Glutamatergic neuron (in vitro differentiated cells): Measurements from ENCODE around the gene KRT78. TPM values are rescaled to one million over a fixed set of nuclear protein-coding genes. Genes with fewer than 3 reads are reported as not detected.

ENCODE experiments used
- DNase-seq: peaks from one replicate; pipeline ENCODE4 v3.0.0; 2022
- H3K27ac Mint-ChIP-seq: one replicate; pipeline ENCODE4 v1.8.0; 2020; ENCODE audit warnings: mild to moderate bottlenecking, mixed read lengths, inconsistent platforms; ENCODE audit not compliant: unreplicated experiment
- H3K27me3 Mint-ChIP-seq: one replicate; pipeline ENCODE4 v1.8.0; 2020; ENCODE audit warnings: mild to moderate bottlenecking, moderate library complexity, mixed read lengths, inconsistent platforms; ENCODE audit not compliant: unreplicated experiment
- H3K36me3 Mint-ChIP-seq: one replicate; pipeline ENCODE4 v1.8.0; 2020; ENCODE audit warnings: mild to moderate bottlenecking, mixed read lengths, inconsistent platforms; ENCODE audit not compliant: unreplicated experiment
- H3K4me1 Mint-ChIP-seq: one replicate; pipeline ENCODE4 v1.8.0; 2020; ENCODE audit warnings: mild to moderate bottlenecking, low read depth, mixed read lengths, inconsistent platforms; ENCODE audit not compliant: unreplicated experiment
- H3K4me3 Mint-ChIP-seq: one replicate; pipeline ENCODE4 v1.8.0; 2020; ENCODE audit warnings: mild to moderate bottlenecking, mixed read lengths, inconsistent platforms; ENCODE audit not compliant: unreplicated experiment
- H3K9me3 Mint-ChIP-seq: one replicate; pipeline ENCODE4 v1.8.0; 2020; ENCODE audit warnings: mild to moderate bottlenecking, moderate library complexity, mixed read lengths, inconsistent platforms; ENCODE audit not compliant: unreplicated experiment
- total RNA-seq: library from RNA; stranded (reverse); fragmentation: NEBNext Ultra II Directional; extraction: Animal tissue kit (Norgen Biotek cat#: 25700); gene quantifications from one replicate; pipeline ENCODE4 v1.2.1, GENCODE V29; 2021; ENCODE audit not compliant: unreplicated experiment
- TF ChIP-seq, protein P1 (sequence below): fragments of 200-600 bp; sonication (generic); IDR thresholded peaks from one replicate; pipeline ENCODE4 v1.5.0; 2021; ENCODE audit not compliant: partially characterized antibody, unreplicated experiment

Gene KRT78
- total RNA-seq, 1 donor from 2014 or later, result not detected

DNA sequence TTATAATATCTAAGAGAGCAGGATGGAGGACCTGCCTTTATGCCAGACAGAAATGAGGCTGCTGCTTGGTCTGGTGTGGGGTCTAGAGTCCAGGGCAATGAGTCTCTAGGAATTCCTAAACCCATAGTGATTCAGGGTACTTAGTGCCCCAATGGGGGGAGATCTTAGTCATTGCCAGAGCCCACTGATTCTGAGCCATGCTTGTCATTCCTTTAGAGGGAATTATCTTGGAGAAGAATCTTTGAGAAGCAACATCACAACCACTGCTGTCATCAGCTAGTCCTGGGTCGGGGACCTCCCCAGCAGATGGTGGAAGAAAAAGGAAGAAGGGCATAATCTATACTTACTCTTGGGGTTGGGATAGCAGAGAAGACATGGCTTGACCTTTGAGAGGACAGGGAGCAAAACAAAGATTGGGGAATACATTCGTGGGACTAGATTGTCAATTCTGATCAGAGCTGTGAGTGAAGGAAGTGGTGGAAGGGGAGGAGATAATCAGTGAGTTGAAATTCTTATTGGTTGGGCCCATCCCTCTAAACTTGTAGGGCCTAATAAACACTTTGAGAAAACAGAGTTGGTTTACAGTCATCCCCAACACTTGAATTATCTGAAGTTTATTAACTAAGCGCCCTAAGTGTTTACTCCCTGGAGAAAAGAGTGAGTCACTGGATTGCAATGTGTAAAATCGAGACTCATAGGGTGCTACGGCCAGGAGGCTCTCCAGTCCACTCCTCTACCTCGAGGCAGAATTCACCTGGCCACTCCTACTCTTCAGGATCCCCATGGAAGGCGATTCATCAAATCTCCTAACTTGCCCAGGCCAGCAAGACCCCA lies 49.9 kb downstream of the KRT78 start:
- Mint-ChIP-seq H3K36me3 (no peaks in the 10 kb centered on the region), H3K4me1 (peaks cover 2% of the 10 kb centered on the region), H3K4me3 (no peak overlapping the region), H3K27me3 (peaks cover 2% of the 10 kb centered on the region), H3K9me3 (peaks cover 2% of the 10 kb centered on the region), H3K27ac (no peak overlapping the region)
- TF ChIP-seq, protein P1, sequence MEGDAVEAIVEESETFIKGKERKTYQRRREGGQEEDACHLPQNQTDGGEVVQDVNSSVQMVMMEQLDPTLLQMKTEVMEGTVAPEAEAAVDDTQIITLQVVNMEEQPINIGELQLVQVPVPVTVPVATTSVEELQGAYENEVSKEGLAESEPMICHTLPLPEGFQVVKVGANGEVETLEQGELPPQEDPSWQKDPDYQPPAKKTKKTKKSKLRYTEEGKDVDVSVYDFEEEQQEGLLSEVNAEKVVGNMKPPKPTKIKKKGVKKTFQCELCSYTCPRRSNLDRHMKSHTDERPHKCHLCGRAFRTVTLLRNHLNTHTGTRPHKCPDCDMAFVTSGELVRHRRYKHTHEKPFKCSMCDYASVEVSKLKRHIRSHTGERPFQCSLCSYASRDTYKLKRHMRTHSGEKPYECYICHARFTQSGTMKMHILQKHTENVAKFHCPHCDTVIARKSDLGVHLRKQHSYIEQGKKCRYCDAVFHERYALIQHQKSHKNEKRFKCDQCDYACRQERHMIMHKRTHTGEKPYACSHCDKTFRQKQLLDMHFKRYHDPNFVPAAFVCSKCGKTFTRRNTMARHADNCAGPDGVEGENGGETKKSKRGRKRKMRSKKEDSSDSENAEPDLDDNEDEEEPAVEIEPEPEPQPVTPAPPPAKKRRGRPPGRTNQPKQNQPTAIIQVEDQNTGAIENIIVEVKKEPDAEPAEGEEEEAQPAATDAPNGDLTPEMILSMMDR, result no peak
- DNase-seq, result no peak

DNA sequence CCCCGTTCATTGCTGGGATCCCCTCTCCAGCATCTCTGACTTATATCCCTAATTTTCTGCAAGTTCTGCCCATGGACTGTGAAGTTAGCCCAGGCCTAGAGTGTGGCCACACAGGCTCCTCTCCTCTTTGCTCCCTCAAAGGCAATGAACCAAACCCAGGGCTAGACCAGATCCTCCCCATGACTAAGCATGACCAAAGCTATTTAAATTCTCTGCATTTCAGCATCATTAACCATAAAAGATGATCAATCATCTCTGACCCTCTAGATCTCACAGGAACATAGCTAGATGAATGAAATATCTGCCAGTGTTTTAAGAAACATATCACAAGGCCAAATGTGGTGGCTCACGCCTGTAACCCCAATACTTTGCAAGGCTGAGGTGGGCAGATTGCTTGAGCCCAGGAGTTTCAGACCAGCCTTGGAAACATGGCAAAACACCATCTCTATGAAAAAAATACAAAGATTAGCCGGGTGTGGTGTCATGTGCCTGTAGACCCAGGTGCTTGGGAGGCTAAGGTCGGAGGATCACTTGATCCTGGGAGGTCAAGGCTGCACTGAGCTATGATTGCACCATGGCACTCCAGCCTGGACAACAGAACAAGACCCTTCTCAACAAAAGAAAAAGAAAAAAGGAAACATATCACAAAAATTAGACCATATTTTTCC lies 50.7 kb downstream of the KRT78 start:
- TF ChIP-seq, protein P1, result no peak
- peaks cover 2% of the 10 kb centered on the region for H3K4me1 Mint-ChIP-seq
- peaks cover 2% of the 10 kb centered on the region for H3K27me3 Mint-ChIP-seq
- peaks cover 2% of the 10 kb centered on the region for H3K9me3 Mint-ChIP-seq
- DNase-seq, result no peak
- H3K4me3 Mint-ChIP-seq, result no peak overlapping the region
- H3K36me3 Mint-ChIP-seq, result no peaks in the 10 kb centered on the region
- H3K27ac Mint-ChIP-seq, result no peak overlapping the region

DNA sequence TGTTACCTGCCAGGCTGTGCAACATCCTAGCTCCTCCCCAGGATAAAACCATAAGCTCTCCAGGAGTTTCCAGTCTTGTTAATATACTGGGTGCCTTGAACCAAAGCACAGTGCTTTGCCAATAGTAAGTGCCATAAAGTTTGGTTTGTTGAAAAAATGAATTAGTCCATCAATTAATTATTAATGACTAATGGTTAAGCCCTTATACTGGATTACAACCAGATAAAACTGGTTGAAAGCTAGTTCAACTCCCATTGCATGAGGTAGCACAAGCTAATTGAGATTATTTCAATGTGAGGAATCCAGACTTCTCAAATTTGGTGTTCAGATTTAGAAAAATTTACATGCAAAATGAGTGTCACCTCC lies 51.3 kb downstream of the KRT78 start:
- H3K4me3 Mint-ChIP-seq, result no peak overlapping the region

DNA sequence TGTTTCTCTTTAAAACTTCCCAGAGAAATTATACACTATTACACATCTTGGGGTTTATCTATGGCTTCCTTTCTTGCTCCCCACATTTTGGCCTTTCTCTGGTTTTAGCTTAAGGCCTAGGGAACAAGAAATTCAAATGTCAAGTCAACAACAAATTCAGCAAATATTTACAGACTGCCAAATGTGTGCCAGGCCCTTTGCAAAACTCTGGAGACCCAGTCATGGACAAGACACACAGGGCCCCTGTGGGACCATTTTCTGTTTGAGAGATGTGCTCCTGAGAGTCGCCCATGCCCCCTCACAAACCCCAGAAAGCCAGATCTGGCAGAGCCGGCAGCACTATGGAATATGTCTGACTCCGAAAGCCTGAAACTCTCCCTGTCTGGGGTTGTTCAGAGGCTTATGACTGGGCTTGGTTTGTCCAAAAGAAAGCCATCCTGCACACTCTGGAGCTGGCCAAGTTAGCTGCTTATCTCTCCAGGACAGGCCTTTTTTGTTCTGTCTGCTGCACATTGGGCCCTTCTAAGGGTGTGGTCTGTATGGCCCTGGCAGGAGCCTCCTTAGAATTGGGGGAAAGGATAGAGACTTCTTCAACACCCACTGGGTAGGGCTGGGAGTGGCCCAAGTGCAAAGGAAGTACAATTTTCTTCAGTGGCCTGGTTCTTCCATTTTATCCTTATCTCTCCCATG lies 51.8 kb downstream of the KRT78 start:
- Mint-ChIP-seq H3K27me3 (peaks cover 1% of the 10 kb centered on the region), H3K4me1 (peaks cover 2% of the 10 kb centered on the region), H3K4me3 (no peak overlapping the region), H3K9me3 (peaks cover 2% of the 10 kb centered on the region), H3K36me3 (no peaks in the 10 kb centered on the region), H3K27ac (no peak overlapping the region)
- no peak for DNase-seq
- TF ChIP-seq, protein P1, result no peak

More for the DNA sequence above, 51.3 kb downstream of the KRT78 start:
- H3K27ac Mint-ChIP-seq, result no peak overlapping the region
- peaks cover 2% of the 10 kb centered on the region for H3K27me3 Mint-ChIP-seq
- peaks cover 2% of the 10 kb centered on the region for H3K4me1 Mint-ChIP-seq
- DNase-seq, result no peak
- H3K9me3 Mint-ChIP-seq, result peaks cover 2% of the 10 kb centered on the region
- TF ChIP-seq, protein P1, result no peak
- no peaks in the 10 kb centered on the region for H3K36me3 Mint-ChIP-seq

DNA sequence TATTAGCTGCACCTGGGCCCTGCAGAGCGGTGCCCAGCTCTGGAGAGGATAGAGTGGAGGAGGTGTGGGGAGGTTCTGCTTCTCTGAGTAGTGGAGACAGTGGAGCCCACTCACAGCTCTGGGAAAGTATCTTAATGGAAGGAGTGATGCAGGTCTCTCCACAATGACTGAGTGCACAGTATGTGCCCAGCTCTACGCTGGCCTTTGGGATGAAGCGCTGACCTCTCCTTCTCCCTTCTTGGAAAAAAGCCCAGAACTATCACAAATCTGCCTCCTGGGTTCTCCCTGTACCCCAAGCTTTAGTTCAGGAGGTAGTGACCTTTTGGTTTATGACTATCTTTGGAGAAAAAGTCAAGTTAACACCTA lies 52.4 kb downstream of the KRT78 start:
- TF ChIP-seq, protein P1, result no peak
- Mint-ChIP-seq H3K36me3 (no peaks in the 10 kb centered on the region), H3K9me3 (peaks cover 2% of the 10 kb centered on the region), H3K4me1 (peaks cover 2% of the 10 kb centered on the region), H3K27me3 (no peaks in the 10 kb centered on the region), H3K4me3 (no peak overlapping the region), H3K27ac (no peak overlapping the region)
- no peak for DNase-seq
